IMR-90 (cell line): ENCODE data around the gene ADGRG3.

Experiments
- FOS ChIP-seq: fragments of 150-350 bp; IDR thresholded peaks from 2 replicates; pipeline ENCODE4 v1.6.1; 2016; ENCODE audit warnings: low read depth, low read length
- NFE2L2 ChIP-seq: fragments of 150-350 bp; IDR thresholded peaks from 2 replicates; pipeline ENCODE4 v1.6.1; 2016; ENCODE audit warnings: low read depth, mild to moderate bottlenecking, low read length
- POLR2A ChIP-seq: IDR thresholded peaks from 2 replicates; pipeline ENCODE4 v1.6.1; 2012; ENCODE audit warnings: mild to moderate bottlenecking, low read depth, low read length
- RAD21 ChIP-seq: IDR thresholded peaks from 2 replicates; pipeline ENCODE4 v1.6.1; 2012; ENCODE audit warnings: low read length, improper control_type of control experiment
- RFX5 ChIP-seq: IDR thresholded peaks from 2 replicates; pipeline ENCODE4 v1.8.0; 2012; ENCODE audit warnings: low read depth, mild to moderate bottlenecking, low read length, moderate library complexity
- TF ChIP-seq, protein P1 (sequence below): conservative IDR thresholded peaks from 2 replicates; pipeline ENCODE4 v1.5.1; 2012; ENCODE audit warnings: mild to moderate bottlenecking, low read depth, low read length, improper control_type of control experiment

DNA sequence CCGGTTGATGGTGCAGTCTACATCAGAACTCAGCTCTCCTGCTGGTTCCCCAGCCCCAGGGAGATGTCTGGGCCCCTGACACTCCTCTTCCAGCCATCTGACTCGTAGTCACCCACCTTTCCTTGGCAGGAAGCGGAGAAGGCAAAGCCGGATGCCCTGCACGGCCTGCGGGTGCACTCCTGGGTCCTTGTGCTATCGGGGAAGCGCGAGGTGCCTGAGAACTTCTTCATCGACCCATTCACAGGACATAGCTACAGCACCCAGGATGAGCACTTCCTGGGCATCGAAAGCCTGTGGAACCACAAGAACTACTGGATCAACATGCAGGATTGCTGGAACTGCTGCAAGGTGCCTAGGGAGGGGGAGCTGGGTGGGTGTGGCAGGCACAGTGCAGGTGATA lies 39.2 kb downstream of the ADGRG3 start:
- TF ChIP-seq, protein P1, sequence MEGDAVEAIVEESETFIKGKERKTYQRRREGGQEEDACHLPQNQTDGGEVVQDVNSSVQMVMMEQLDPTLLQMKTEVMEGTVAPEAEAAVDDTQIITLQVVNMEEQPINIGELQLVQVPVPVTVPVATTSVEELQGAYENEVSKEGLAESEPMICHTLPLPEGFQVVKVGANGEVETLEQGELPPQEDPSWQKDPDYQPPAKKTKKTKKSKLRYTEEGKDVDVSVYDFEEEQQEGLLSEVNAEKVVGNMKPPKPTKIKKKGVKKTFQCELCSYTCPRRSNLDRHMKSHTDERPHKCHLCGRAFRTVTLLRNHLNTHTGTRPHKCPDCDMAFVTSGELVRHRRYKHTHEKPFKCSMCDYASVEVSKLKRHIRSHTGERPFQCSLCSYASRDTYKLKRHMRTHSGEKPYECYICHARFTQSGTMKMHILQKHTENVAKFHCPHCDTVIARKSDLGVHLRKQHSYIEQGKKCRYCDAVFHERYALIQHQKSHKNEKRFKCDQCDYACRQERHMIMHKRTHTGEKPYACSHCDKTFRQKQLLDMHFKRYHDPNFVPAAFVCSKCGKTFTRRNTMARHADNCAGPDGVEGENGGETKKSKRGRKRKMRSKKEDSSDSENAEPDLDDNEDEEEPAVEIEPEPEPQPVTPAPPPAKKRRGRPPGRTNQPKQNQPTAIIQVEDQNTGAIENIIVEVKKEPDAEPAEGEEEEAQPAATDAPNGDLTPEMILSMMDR: no peak
- TF ChIP-seq RFX5: no peak
- TF ChIP-seq POLR2A: no peak
- no peak for TF ChIP-seq RAD21
- no peak for TF ChIP-seq NFE2L2
- TF ChIP-seq FOS: no peak
